IPS DF 6.9 (cell line): ENCODE data around the gene CERS6.

Experiments
- DNase-seq: peaks from one replicate; pipeline ENCODE4 v3.0.0-alpha.2; 2013; ENCODE audit warnings: low read depth, low spot score
- H3K27ac ChIP-seq: one replicate; pipeline ENCODE4 v1.5.1; 2013; ENCODE audit warnings: low read length, control low read depth
- H3K27me3 ChIP-seq: 2 replicates; pipeline ENCODE4 v1.6.1; 2013; ENCODE audit warnings: mild to moderate bottlenecking, low read length; ENCODE audit not compliant: control insufficient read depth, insufficient read depth
- H3K36me3 ChIP-seq: 2 replicates; pipeline ENCODE4 v1.6.1; 2013; ENCODE audit warnings: low read length; ENCODE audit not compliant: control insufficient read depth, insufficient read depth
- H3K4me1 ChIP-seq: 2 replicates; pipeline ENCODE4 v1.6.1; 2013; ENCODE audit warnings: low read length; ENCODE audit not compliant: control insufficient read depth, insufficient read depth
- H3K4me3 ChIP-seq: 2 replicates; pipeline ENCODE4 v1.5.1; 2013; ENCODE audit warnings: mild to moderate bottlenecking, low read length
- H3K9me3 ChIP-seq: 2 replicates; pipeline ENCODE4 v1.6.1; 2013; ENCODE audit warnings: low read length, inconsistent platforms; ENCODE audit not compliant: control insufficient read depth, insufficient read depth
- WGBS: extraction: QIAGEN DNeasy Blood & Tissue Kit; methylation state at CpG from one replicate; pipeline ENCODE4 v1.1.7; 2013; ENCODE audit warnings: mixed read lengths, missing lambda C conversion rate; ENCODE audit not compliant: insufficient read length, insufficient coverage; 5-methylcytosine and 5-hydroxymethylcytosine counted together

Gene CERS6

DNA sequence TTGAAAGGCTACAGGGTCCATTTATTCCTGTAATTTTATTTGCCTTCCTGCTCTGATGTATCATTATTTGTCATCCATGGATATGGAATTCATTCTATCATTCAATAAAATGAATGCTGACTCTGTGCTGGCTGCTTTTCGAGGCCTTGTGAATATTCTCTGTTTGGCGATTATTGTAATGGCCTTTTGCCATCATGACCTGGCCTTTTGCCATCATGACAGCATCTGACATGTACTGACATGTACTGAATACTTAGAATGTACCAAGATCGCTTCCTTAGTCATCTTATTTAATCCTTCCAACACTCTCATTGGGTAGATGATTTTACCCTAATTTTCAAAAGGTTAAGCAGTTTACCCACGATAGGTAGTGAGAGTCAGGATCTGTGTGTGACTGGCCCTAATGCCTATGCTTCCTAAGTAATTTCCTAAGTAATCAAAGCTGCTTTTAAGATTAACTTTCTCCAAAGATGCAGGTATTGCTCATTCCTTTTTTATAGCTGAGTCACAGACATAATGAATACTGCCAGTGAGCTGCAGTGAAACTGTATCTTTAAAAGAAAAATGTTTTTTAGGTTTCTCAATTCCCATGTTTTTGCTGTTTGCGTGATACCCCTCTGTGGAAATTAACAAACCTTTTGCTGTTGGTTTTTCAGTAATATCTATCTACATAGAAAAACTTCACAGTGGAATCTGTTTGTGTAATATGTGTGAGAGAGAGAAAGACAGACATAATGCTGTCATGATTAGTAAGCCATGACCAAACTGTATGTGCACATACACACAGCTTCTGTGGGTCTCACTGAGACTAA, 127.8 kb downstream of the CERS6 start:
- H3K4me1 ChIP-seq: no peaks in the 10 kb centered on the region
- H3K27ac ChIP-seq: no peak overlapping the region
- no CpG with 5 or more reads among the region's 5 CpGs for WGBS
- no peaks in the 10 kb centered on the region for H3K9me3 ChIP-seq
- no peaks in the 10 kb centered on the region for H3K27me3 ChIP-seq
- DNase-seq: no peak
- H3K36me3 ChIP-seq: no peaks in the 10 kb centered on the region
- no peak overlapping the region for H3K4me3 ChIP-seq

- Histone ChIP-seq H3K36me3 (no peaks in the 10 kb centered on the region), H3K9me3 (no peaks in the 10 kb centered on the region), H3K27ac (no peak overlapping the region), H3K27me3 (no peaks in the 10 kb centered on the region), H3K4me3 (no peak overlapping the region), H3K4me1 (peaks cover 2% of the 10 kb centered on the region; the same call in 1 of the 2 replicates)
- no peak for DNase-seq
Observed at GRCh38 chr2:168584911-168585310, 128.8 kb downstream of the CERS6 start.

DNA sequence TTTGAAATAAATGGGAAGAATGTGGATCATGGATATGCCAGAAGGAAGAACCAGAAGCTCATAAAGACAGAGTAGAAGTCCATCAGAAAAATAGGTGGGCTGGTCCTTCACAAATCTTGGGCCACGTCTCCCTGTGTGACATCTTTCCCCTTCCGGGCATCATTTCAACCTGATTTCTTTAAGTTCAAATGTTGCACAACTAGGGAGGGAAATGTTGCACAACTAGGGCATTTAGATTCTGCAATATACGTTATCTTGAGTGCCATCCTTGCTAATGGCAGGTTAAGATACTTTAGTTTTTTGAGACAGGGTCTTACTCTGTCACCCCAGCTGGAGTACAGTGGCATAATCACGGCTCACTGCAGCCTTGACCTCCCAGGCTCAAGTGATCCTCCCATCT, 129.6 kb downstream of the CERS6 start:
- no peak overlapping the region for H3K4me3 ChIP-seq
- peaks cover 3% of the 10 kb centered on the region; the same call in 1 of the 2 replicates for H3K4me1 ChIP-seq
- WGBS: no CpG with 5 or more reads among the region's 4 CpGs
- no peak overlapping the region for H3K27ac ChIP-seq
- no peaks in the 10 kb centered on the region for H3K9me3 ChIP-seq
- no peaks in the 10 kb centered on the region for H3K36me3 ChIP-seq
- no peak for DNase-seq
- H3K27me3 ChIP-seq: no peaks in the 10 kb centered on the region

DNA sequence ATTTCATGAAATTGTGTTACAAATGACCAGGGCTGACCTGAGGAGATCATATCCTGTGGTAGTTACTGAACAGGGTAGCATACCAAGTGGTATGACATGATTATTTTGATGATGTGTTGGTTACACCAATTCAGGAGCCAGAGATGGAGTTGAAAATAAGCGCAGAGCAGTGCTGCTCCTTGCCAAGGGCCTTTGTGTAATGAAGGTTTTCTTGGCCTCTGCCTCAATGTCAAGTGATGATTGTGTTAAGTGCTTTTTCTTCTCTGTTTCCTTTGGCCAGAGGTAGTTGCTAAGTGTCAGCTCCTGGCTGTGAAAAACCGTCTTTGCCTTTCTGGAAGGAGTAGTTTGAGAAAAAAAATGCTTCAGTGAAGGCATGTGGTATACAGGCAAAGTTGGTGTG, 131.2 kb downstream of the CERS6 start:
- Histone ChIP-seq H3K27me3 (no peaks in the 10 kb centered on the region), H3K36me3 (no peaks in the 10 kb centered on the region), H3K27ac (no peak overlapping the region), H3K4me1 (peaks cover 5% of the 10 kb centered on the region; the same call in 1 of the 2 replicates), H3K4me3 (no peak overlapping the region), H3K9me3 (no peaks in the 10 kb centered on the region)
- DNase-seq: no peak
- no CpG with 5 or more reads among the region's 2 CpGs for WGBS

DNA sequence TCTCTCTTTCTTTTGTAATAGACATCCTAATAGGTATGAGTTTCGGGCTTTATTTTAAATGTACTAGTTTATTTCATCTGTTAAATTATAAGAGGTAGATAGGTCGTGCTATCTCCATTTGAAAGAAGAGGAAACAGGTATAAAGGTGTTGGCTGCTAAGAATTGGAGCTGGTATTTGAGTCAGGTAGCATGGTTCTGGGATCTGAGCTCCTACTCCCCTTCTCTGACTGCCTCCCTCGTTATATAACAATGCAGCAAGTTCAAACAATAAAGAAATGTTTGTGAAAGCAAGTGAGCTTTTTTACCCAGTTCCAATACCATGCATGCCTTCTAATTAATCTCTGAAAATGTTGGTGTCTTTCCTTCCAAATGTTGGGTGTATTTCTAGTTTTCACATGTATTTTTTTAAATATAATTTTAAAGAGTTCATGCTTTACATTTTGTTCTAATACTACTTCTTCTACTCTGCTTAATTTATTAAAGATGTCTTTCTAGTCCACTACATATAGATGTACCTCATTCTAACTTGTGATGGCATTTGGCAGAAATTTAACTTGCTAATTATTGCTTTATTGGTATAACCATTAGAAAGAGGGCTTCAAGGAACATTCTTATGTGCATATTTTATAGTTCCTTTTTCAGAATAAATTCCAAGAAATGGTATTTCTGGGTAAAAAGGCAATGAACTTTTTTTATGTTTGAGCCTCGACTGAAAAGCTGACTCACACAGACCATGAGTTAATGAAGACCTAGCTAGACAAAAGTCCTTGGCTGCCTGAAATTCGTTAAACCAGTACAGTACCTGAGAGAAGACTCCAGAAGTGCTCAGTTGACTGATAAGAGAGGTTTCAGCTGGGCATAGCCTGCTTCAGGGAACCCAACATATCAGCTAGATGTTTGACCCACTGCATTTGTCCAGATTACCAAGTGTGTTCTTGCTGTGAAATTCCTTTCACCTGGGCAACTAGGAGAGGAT, 133.5 kb downstream of the CERS6 start:
- no peak overlapping the region for H3K4me3 ChIP-seq
- peaks cover 8% of the 10 kb centered on the region; the same call in 1 of the 2 replicates for H3K4me1 ChIP-seq
- H3K9me3 ChIP-seq: no peaks in the 10 kb centered on the region
- H3K36me3 ChIP-seq: no peaks in the 10 kb centered on the region
- no CpG with 5 or more reads among the region's 5 CpGs for WGBS
- H3K27me3 ChIP-seq: no peaks in the 10 kb centered on the region
- no peak for DNase-seq
- no peak overlapping the region for H3K27ac ChIP-seq

DNA sequence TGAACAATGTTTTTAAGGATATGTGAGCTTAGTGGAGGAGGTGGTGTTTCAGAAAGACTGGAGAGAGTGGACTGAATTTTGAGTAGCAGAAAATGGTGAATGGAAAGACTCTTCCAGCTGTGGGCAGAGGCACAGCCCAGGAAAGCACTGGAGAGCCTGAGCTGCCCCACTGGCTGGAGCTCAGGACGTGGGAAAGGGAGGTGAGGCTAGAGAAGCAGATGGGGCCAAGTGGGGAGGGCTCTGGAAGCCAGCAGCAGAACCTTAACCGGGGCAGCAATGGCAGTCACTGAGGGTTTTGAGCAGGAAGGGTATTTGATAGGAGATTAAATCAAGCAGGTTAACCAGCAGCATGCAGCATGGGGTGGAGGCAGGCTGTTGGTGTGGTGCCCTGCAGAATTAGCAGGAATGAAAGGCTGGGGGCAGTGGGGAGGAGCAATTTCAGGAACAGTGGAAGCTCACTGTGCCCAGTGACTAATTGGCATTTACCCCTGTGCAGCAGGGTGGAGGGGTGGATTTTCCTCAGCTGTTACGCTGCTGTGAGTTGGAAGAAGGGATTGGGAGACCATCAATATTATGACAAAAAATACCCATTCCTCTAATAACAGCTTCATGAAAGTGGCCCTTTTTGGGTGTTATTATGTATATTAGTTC, 136.2 kb downstream of the CERS6 start:
- DNase-seq: no peak
- Histone ChIP-seq H3K36me3 (no peaks in the 10 kb centered on the region), H3K9me3 (no peaks in the 10 kb centered on the region), H3K4me1 (peaks cover 8% of the 10 kb centered on the region; the same call in 1 of the 2 replicates), H3K27ac (no peak overlapping the region), H3K4me3 (no peak overlapping the region), H3K27me3 (no peaks in the 10 kb centered on the region)
- WGBS: no CpG with 5 or more reads among the region's 3 CpGs

DNA sequence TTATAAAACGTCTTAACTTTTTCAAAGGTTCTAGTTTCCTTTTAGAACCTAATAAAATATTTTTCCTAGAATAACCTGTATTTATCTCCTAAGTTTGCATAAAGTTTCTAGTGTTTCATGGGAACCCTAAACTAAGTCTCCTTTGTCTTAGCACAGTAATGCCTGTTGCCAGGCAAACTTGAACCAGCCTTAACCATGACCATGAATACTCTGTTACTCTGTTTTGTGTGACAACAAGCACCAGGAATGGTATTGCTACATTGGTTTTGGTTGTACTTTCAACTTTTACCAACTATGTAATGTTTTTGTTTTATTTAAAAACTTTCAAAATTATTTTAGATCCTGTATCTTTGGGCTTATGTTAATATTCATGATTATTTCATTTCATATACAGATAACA, 137.6 kb downstream of the CERS6 start:
- DNase-seq: no peak
- H3K27ac ChIP-seq: no peak overlapping the region
- WGBS: 100% methylated on average over 1 of the region's 1 CpG
- H3K36me3 ChIP-seq: no peaks in the 10 kb centered on the region
- H3K9me3 ChIP-seq: no peaks in the 10 kb centered on the region
- H3K27me3 ChIP-seq: no peaks in the 10 kb centered on the region
- H3K4me3 ChIP-seq: no peak overlapping the region
- H3K4me1 ChIP-seq: peaks cover 8% of the 10 kb centered on the region; the same call in 1 of the 2 replicates

DNA sequence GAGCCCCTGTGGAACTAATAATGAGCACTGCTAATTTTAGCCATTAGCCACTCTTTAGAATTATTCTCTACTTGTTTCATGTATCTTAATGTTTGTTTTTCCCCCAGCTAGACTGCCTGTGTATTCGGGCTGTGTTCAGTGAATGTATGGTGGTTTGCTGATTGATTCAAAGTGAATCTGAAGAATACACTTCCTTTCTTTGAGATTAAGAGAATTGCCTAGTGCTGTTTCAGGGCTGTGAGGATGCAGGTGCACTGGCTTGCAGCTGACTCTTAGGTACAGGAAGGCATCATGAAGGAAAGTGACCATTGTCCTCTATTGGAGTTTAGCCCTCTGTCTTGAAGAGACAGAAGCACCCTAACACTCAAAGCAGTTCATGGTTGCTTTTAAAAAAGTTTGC, 138.7 kb downstream of the CERS6 start:
- Histone ChIP-seq H3K36me3 (no peaks in the 10 kb centered on the region), H3K4me3 (no peak overlapping the region), H3K4me1 (peaks cover 7% of the 10 kb centered on the region; the same call in 1 of the 2 replicates), H3K9me3 (no peaks in the 10 kb centered on the region), H3K27ac (no peak overlapping the region), H3K27me3 (no peaks in the 10 kb centered on the region)
- no CpG with 5 or more reads among the region's 1 CpG for WGBS
- no peak for DNase-seq

- no peaks in the 10 kb centered on the region for H3K9me3 ChIP-seq
- no peak overlapping the region for H3K4me3 ChIP-seq
- no CpG with 5 or more reads among the region's 6 CpGs for whole genome bisulfite sequencing
- H3K27ac ChIP-seq: no peak overlapping the region
- H3K4me1 ChIP-seq: peaks cover 4% of the 10 kb centered on the region; the same call in 1 of the 2 replicates
- H3K27me3 ChIP-seq: no peaks in the 10 kb centered on the region
- H3K36me3 ChIP-seq: no peaks in the 10 kb centered on the region
- no peak for DNase-seq
Observed at GRCh38 chr2:168596881-168597655, 141.0 kb downstream of the CERS6 start.
